ENCODE measurements around the gene ROBO1.

ROBO1 gene

GRCh38 chr3:79488407-79488806 is 279.4 kb downstream of the ROBO1 start:
- no peaks in the 10 kb centered on the region for H3K79me2 ChIP-seq (ENCODE audit: insufficient read depth, low read length)
- H3K27ac ChIP-seq (ENCODE audit: low read length), result no peak overlapping the region
- no peaks in the 10 kb centered on the region for H3K9me3 ChIP-seq (ENCODE audit: insufficient read depth, low read length, severe bottlenecking)
- H3K4me1 ChIP-seq (ENCODE audit: insufficient read depth, low read length), result no peaks in the 10 kb centered on the region
- ATAC-seq (ENCODE audit: insufficient read depth, low read depth) (no peak), DNase-seq (no peak)
- no peak overlapping the region for H3K4me2 ChIP-seq (ENCODE audit: insufficient read depth, low read length)
- TF ChIP-seq CTCF (IDR thresholded peaks at IDR 0.05; ENCODE audit: borderline replicate concordance, extremely low read depth, low read length, poor library complexity, severe bottlenecking), result no peak
- no peak for TF ChIP-seq EZH2 (IDR thresholded peaks at IDR 0.05; ENCODE audit: borderline replicate concordance, low read depth, low read length, severe bottlenecking)
- no peaks in the 10 kb centered on the region for H3K36me3 ChIP-seq (ENCODE audit: insufficient read depth, low read length)
- no peak overlapping the region for H3K9ac ChIP-seq (ENCODE audit: low read depth, low read length)
- H2AFZ ChIP-seq (ENCODE audit: low read depth, low read length), result no peak overlapping the region
- H3K27me3 ChIP-seq (ENCODE audit: insufficient read depth, low read length, poor library complexity), result no peaks in the 10 kb centered on the region
- no peak overlapping the region for H3K4me3 ChIP-seq (ENCODE audit: low read depth in 1 of 2, low read length in 2 of 2)
- H4K20me1 ChIP-seq (ENCODE audit: insufficient read depth, low read length), result no peaks in the 10 kb centered on the region

- Histone ChIP-seq H3K9me3 (ENCODE audit: insufficient read depth, low read length, severe bottlenecking) (no peaks in the 10 kb centered on the region), H3K27me3 (ENCODE audit: insufficient read depth, low read length, poor library complexity) (no peaks in the 10 kb centered on the region), H3K36me3 (ENCODE audit: insufficient read depth, low read length) (no peaks in the 10 kb centered on the region), H3K4me1 (ENCODE audit: insufficient read depth, low read length) (no peaks in the 10 kb centered on the region), H2AFZ (ENCODE audit: low read depth, low read length) (no peak overlapping the region), H3K4me3 (ENCODE audit: low read depth in 1 of 2, low read length in 2 of 2) (no peak overlapping the region), H3K4me2 (ENCODE audit: insufficient read depth, low read length) (no peak overlapping the region), H3K79me2 (ENCODE audit: insufficient read depth, low read length) (no peaks in the 10 kb centered on the region), H3K9ac (ENCODE audit: low read depth, low read length) (no peak overlapping the region), H3K27ac (ENCODE audit: low read length) (no peak overlapping the region), H4K20me1 (ENCODE audit: insufficient read depth, low read length) (no peaks in the 10 kb centered on the region)
- DNase-seq (no peak), ATAC-seq (ENCODE audit: insufficient read depth, low read depth) (no peak)
- TF ChIP-seq EZH2 (IDR thresholded peaks at IDR 0.05; ENCODE audit: borderline replicate concordance, low read depth, low read length, severe bottlenecking), result no peak
- no peak for TF ChIP-seq CTCF (IDR thresholded peaks at IDR 0.05; ENCODE audit: borderline replicate concordance, extremely low read depth, low read length, poor library complexity, severe bottlenecking)
Observed at GRCh38 chr3:79480746-79481145, 287.1 kb downstream of the ROBO1 start.

- Histone ChIP-seq H3K36me3 (ENCODE audit: insufficient read depth, low read length) (no peaks in the 10 kb centered on the region), H3K4me1 (ENCODE audit: insufficient read depth, low read length) (no peaks in the 10 kb centered on the region), H3K27me3 (ENCODE audit: insufficient read depth, low read length, poor library complexity) (no peaks in the 10 kb centered on the region), H3K79me2 (ENCODE audit: insufficient read depth, low read length) (no peaks in the 10 kb centered on the region), H3K4me2 (ENCODE audit: insufficient read depth, low read length) (no peak overlapping the region), H4K20me1 (ENCODE audit: insufficient read depth, low read length) (no peaks in the 10 kb centered on the region), H3K27ac (ENCODE audit: low read length) (no peak overlapping the region), H3K4me3 (ENCODE audit: low read depth in 1 of 2, low read length in 2 of 2) (no peak overlapping the region), H2AFZ (ENCODE audit: low read depth, low read length) (no peak overlapping the region), H3K9ac (ENCODE audit: low read depth, low read length) (no peak overlapping the region), H3K9me3 (ENCODE audit: insufficient read depth, low read length, severe bottlenecking) (no peaks in the 10 kb centered on the region)
- ATAC-seq (ENCODE audit: insufficient read depth, low read depth), result no peak
- no peak for DNase-seq
- no peak for TF ChIP-seq EZH2 (IDR thresholded peaks at IDR 0.05; ENCODE audit: borderline replicate concordance, low read depth, low read length, severe bottlenecking)
- no peak for TF ChIP-seq CTCF (IDR thresholded peaks at IDR 0.05; ENCODE audit: borderline replicate concordance, extremely low read depth, low read length, poor library complexity, severe bottlenecking)
Observed at GRCh38 chr3:79478620-79479019, 289.2 kb downstream of the ROBO1 start.

GRCh38 chr3:79477242-79477641 is 290.6 kb downstream of the ROBO1 start:
- Histone ChIP-seq H3K27me3 (ENCODE audit: insufficient read depth, low read length, poor library complexity) (no peaks in the 10 kb centered on the region), H2AFZ (ENCODE audit: low read depth, low read length) (no peak overlapping the region), H4K20me1 (ENCODE audit: insufficient read depth, low read length) (no peaks in the 10 kb centered on the region), H3K4me2 (ENCODE audit: insufficient read depth, low read length) (no peak overlapping the region), H3K4me1 (ENCODE audit: insufficient read depth, low read length) (no peaks in the 10 kb centered on the region), H3K9me3 (ENCODE audit: insufficient read depth, low read length, severe bottlenecking) (no peaks in the 10 kb centered on the region), H3K4me3 (ENCODE audit: low read depth in 1 of 2, low read length in 2 of 2) (no peak overlapping the region), H3K27ac (ENCODE audit: low read length) (no peak overlapping the region), H3K79me2 (ENCODE audit: insufficient read depth, low read length) (no peaks in the 10 kb centered on the region), H3K36me3 (ENCODE audit: insufficient read depth, low read length) (no peaks in the 10 kb centered on the region), H3K9ac (ENCODE audit: low read depth, low read length) (no peak overlapping the region)
- no peak for TF ChIP-seq EZH2 (IDR thresholded peaks at IDR 0.05; ENCODE audit: borderline replicate concordance, low read depth, low read length, severe bottlenecking)
- no peak for TF ChIP-seq CTCF (IDR thresholded peaks at IDR 0.05; ENCODE audit: borderline replicate concordance, extremely low read depth, low read length, poor library complexity, severe bottlenecking)
- no peak for DNase-seq
- ATAC-seq (ENCODE audit: insufficient read depth, low read depth), result no peak
